Activated T-helper 2 cell treated with anti-CD3 and anti-CD28 coated beads, Interferon-gamma antibody, Interleukin-2, Interleukin-4, amounts not matched to agents 10 μg/mL and 5 μg/mL and 100 μg/mL, durations not matched to agents 14 hours and 24 hours and 36 hours (primary cell): ENCODE data around the gene NXT1. TPM values are rescaled to one million over a fixed set of nuclear protein-coding genes. Genes with fewer than 3 reads are reported as not detected.
"Not testable (repeated sequence)": the region's sequence is repeated elsewhere in the genome, so short reads cannot be mapped to it uniquely, and the experiment has no call there.

Experiments used
- DNase-seq: peaks from one replicate; pipeline ENCODE4 v3.0.0; 2021; ENCODE audit warnings: low spot score
- H3K27ac Mint-ChIP-seq: one replicate; pipeline ENCODE4 v1.8.0; 2021; ENCODE audit warnings: mixed read lengths
- H3K27me3 Mint-ChIP-seq: one replicate; pipeline ENCODE4 v1.8.0; 2021; ENCODE audit warnings: low read depth, mixed read lengths
- H3K36me3 Mint-ChIP-seq: one replicate; pipeline ENCODE4 v1.8.0; 2021; ENCODE audit warnings: low read depth, mixed read lengths
- H3K4me1 Mint-ChIP-seq: one replicate; pipeline ENCODE4 v1.8.0; 2021; ENCODE audit warnings: low read depth, mixed read lengths
- H3K4me3 Mint-ChIP-seq: one replicate; pipeline ENCODE4 v1.8.0; 2021; ENCODE audit warnings: low read depth, mild to moderate bottlenecking, moderate library complexity, mixed read lengths
- H3K9me3 Mint-ChIP-seq: one replicate; pipeline ENCODE4 v1.8.0; 2021; ENCODE audit warnings: mixed read lengths
- intact Hi-C: fragments of 100-400 bp; cut with micrococcal nuclease; formaldehyde crosslinking; loops from one replicate; pipeline ENCODE4 v1.15.1; 2023
- total RNA-seq: library from RNA; stranded (reverse); gene quantifications from 2 replicates; pipeline ENCODE4 v1.2.3, GENCODE V29; 2022

NXT1 gene
- total RNA-seq = 49.7 and 55.7 TPM in 2 replicates

- no peaks in the 10 kb centered on the region for H3K9me3 Mint-ChIP-seq
- peak within 1 kb of the TSS; percentile 96 for H3K4me3 Mint-ChIP-seq
- H3K27ac Mint-ChIP-seq = peak within 1 kb of the TSS; percentile 100
- intact Hi-C loops = loop anchor here (1.0 to 10.0 kb wide), 7 partner anchors 8 to 1793 kb away; partner anchors contain the start of gene NAPB
- peaks cover 17% of the 10 kb centered on the region for H3K4me1 Mint-ChIP-seq
- no peaks in the 10 kb centered on the region for H3K27me3 Mint-ChIP-seq
- H3K36me3 Mint-ChIP-seq = peaks cover 26% of the 10 kb centered on the region
- DNase-seq = peak; percentile 95
These were observed at the start of gene NXT1 for GRCh38 chr20:23350196-23350903. TSS of gene NXT1 (plus strand) at chr20:23350791. CDS start at chr20:23354042, 3,251 bp downstream.

GRCh38 chr20:23301436-23302050 lies 49.0 kb upstream of the NXT1 start:
- H3K27me3 Mint-ChIP-seq = no peaks in the 10 kb centered on the region

GRCh38 chr20:23302386-23302785 lies 48.2 kb upstream of the NXT1 start:
- no peak overlapping the region for H3K4me3 Mint-ChIP-seq
- H3K27me3 Mint-ChIP-seq = no peaks in the 10 kb centered on the region
- intact Hi-C loops = no loop called here
- H3K9me3 Mint-ChIP-seq = no peaks in the 10 kb centered on the region
- no peak for DNase-seq
- H3K4me1 Mint-ChIP-seq = no peaks in the 10 kb centered on the region
- H3K36me3 Mint-ChIP-seq = no peaks in the 10 kb centered on the region
- H3K27ac Mint-ChIP-seq = no peak overlapping the region

More at GRCh38 chr20:23301436-23302050, 49.0 kb upstream of the NXT1 start:
- DNase-seq = no peak
- H3K4me1 Mint-ChIP-seq = no peaks in the 10 kb centered on the region
- no peaks in the 10 kb centered on the region for H3K36me3 Mint-ChIP-seq
- H3K9me3 Mint-ChIP-seq = no peaks in the 10 kb centered on the region
- no peak overlapping the region for H3K4me3 Mint-ChIP-seq
- intact Hi-C loops = no loop called here
- H3K27ac Mint-ChIP-seq = no peak overlapping the region

GRCh38 chr20:23302801-23303200 lies 47.8 kb upstream of the NXT1 start:
- no peaks in the 10 kb centered on the region for H3K36me3 Mint-ChIP-seq
- no peaks in the 10 kb centered on the region for H3K4me1 Mint-ChIP-seq
- no peak for DNase-seq

GRCh38 chr20:23303325-23304102 lies 47.1 kb upstream of the NXT1 start:
- H3K36me3 Mint-ChIP-seq = no peaks in the 10 kb centered on the region
- no peak overlapping the region for H3K4me3 Mint-ChIP-seq
- no peaks in the 10 kb centered on the region for H3K9me3 Mint-ChIP-seq
- no peak for DNase-seq
- intact Hi-C loops = no loop called here
- H3K4me1 Mint-ChIP-seq = no peaks in the 10 kb centered on the region
- no peak overlapping the region for H3K27ac Mint-ChIP-seq
- no peaks in the 10 kb centered on the region for H3K27me3 Mint-ChIP-seq

More at GRCh38 chr20:23302801-23303200, 47.8 kb upstream of the NXT1 start:
- intact Hi-C loops = no loop called here
- Mint-ChIP-seq H3K27ac (no peak overlapping the region), H3K4me3 (no peak overlapping the region), H3K27me3 (no peaks in the 10 kb centered on the region), H3K9me3 (no peaks in the 10 kb centered on the region)

GRCh38 chr20:23304616-23305015 lies 46.0 kb upstream of the NXT1 start:
- Mint-ChIP-seq H3K36me3 (no peaks in the 10 kb centered on the region), H3K9me3 (no peaks in the 10 kb centered on the region), H3K4me3 (no peak overlapping the region), H3K27me3 (no peaks in the 10 kb centered on the region), H3K4me1 (no peaks in the 10 kb centered on the region), H3K27ac (no peak overlapping the region)
- intact Hi-C loops = no loop called here
- no peak for DNase-seq

- Mint-ChIP-seq H3K27me3 (no peaks in the 10 kb centered on the region), H3K27ac (no peak overlapping the region)
- DNase-seq = no peak
These were observed 45.5 kb upstream of the NXT1 start for GRCh38 chr20:23305098-23305497.

GRCh38 chr20:23307393-23307792 lies 43.2 kb upstream of the NXT1 start:
- H3K4me1 Mint-ChIP-seq, H3K9me3 Mint-ChIP-seq, DNase-seq, H3K36me3 Mint-ChIP-seq, H3K27ac Mint-ChIP-seq, H3K27me3 Mint-ChIP-seq, intact Hi-C loops, H3K4me3 Mint-ChIP-seq: not testable (repeated sequence)

More at GRCh38 chr20:23305098-23305497, 45.5 kb upstream of the NXT1 start:
- Mint-ChIP-seq H3K4me1 (no peaks in the 10 kb centered on the region), H3K9me3 (no peaks in the 10 kb centered on the region), H3K4me3 (no peak overlapping the region), H3K36me3 (no peaks in the 10 kb centered on the region)
- intact Hi-C loops = no loop called here

GRCh38 chr20:23308024-23308423 lies 42.6 kb upstream of the NXT1 start:
- Mint-ChIP-seq H3K27me3 (no peaks in the 10 kb centered on the region), H3K4me1 (no peaks in the 10 kb centered on the region), H3K27ac (no peak overlapping the region), H3K36me3 (no peaks in the 10 kb centered on the region), H3K4me3 (no peak overlapping the region), H3K9me3 (no peaks in the 10 kb centered on the region)
- DNase-seq = no peak
- intact Hi-C loops = no loop called here

- no peaks in the 10 kb centered on the region for H3K27me3 Mint-ChIP-seq
- no peaks in the 10 kb centered on the region for H3K36me3 Mint-ChIP-seq
- intact Hi-C loops = no loop called here
- H3K9me3 Mint-ChIP-seq = no peaks in the 10 kb centered on the region
- no peak overlapping the region for H3K27ac Mint-ChIP-seq
- DNase-seq = no peak
- H3K4me3 Mint-ChIP-seq = no peak overlapping the region
- H3K4me1 Mint-ChIP-seq = no peaks in the 10 kb centered on the region
These were observed 41.7 kb upstream of the NXT1 start for GRCh38 chr20:23308908-23309307.

GRCh38 chr20:23309781-23310180 lies 40.8 kb upstream of the NXT1 start:
- no peak overlapping the region for H3K27ac Mint-ChIP-seq
- no peak for DNase-seq
- H3K27me3 Mint-ChIP-seq = no peaks in the 10 kb centered on the region
- no peaks in the 10 kb centered on the region for H3K9me3 Mint-ChIP-seq
- no peaks in the 10 kb centered on the region for H3K36me3 Mint-ChIP-seq
- intact Hi-C loops = no loop called here
- H3K4me3 Mint-ChIP-seq = no peak overlapping the region
- no peaks in the 10 kb centered on the region for H3K4me1 Mint-ChIP-seq

GRCh38 chr20:23311947-23312506 lies 38.6 kb upstream of the NXT1 start:
- Mint-ChIP-seq H3K4me1 (no peaks in the 10 kb centered on the region), H3K36me3 (no peaks in the 10 kb centered on the region), H3K4me3 (no peak overlapping the region), H3K9me3 (no peaks in the 10 kb centered on the region), H3K27ac (no peak overlapping the region), H3K27me3 (no peaks in the 10 kb centered on the region)
- intact Hi-C loops = no loop called here
- DNase-seq = no peak
